ENCODE measurements around the gene ARFGAP1.
"Not testable (repeated sequence)": the region's sequence is repeated elsewhere in the genome, so short reads cannot be mapped to it uniquely, and the experiment has no call there.

ARFGAP1 gene

GRCh38 chr20:63330940-63331339 is 58.3 kb downstream of the ARFGAP1 start:
- DNase-seq (ENCODE audit: low read depth in 3 of 3, low spot score in 1 of 3) = no peak

DNA sequence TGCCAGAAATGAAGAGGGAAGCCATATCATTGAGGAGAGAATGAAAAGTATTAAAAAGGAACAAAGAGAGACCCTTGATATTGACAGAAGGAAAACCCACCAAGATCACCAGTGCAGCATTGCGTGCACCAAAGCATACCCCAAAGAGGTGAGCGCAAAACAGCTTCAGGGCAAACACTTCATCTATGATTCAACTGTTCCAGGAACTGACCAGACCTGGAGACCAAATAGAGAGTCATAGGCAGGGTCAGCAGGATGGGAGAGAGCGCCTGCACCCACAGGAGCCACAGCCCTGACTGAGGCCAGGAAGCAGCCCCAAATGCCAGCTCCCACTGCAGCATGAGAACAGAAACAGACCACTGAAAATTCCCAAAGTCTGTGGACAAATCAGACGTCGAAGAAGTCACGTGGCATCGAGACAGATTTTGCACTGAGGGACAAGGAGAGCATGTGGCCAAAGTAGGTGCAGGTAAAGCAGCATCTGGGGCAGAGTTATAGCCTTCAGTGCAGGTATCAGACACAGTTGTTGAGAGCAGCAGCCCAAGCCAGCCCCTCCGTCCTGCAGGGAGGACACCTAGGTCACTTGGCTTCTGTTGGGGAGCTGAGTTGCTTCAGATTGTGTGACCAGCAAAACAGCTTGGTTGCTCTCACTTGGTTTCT is 59.3 kb downstream of the ARFGAP1 start:
- DNase-seq (ENCODE audit: low read depth in 3 of 3, low spot score in 1 of 3) = no peak

DNA sequence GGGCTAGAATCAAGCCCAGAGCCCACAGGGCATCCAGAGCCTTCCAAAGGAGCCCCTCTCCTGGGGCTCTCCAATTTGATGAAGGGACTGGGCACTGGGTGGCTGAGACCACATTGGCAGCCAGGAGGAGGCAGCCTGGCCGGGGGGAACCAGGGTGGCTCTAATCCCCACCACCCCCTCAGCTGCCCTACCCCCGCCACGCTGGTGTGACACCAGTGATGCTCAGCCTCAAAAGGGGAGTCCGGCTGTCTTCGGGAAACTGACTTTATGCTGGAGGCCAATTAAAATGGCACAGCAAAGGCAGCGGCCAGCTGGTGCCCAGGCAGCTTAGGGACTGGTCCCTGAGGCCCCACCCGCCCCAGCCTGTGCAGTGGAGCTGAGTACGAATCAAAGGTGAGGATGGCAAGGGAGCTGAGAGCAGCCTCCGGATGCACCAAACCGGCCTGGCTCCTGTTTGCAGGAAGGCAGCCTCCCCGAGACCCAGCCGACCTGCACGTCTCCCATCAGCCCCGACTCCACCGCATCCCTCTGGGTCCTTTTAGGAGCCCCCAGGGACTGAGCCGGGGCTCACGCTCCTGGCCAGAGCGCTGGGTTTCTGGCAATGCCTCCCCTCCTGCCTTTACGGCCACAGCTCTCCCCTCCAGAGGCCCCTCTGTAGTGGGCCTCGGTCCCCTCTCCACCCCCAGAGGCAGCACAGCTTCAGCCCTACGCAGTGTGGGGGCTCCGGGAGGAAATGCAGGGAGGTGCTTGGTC is 60.1 kb downstream of the ARFGAP1 start:
- no peak for DNase-seq (ENCODE audit: low read depth in 3 of 3, low spot score in 1 of 3)

- no peak for DNase-seq (ENCODE audit: low read depth in 3 of 3, low spot score in 1 of 3)
Observed at GRCh38 chr20:63333241-63333836, 60.7 kb downstream of the ARFGAP1 start.

GRCh38 chr20:63334356-63334755 is 61.7 kb downstream of the ARFGAP1 start:
- DNase-seq (ENCODE audit: low read depth in 3 of 3, low spot score in 1 of 3) = no peak

DNA sequence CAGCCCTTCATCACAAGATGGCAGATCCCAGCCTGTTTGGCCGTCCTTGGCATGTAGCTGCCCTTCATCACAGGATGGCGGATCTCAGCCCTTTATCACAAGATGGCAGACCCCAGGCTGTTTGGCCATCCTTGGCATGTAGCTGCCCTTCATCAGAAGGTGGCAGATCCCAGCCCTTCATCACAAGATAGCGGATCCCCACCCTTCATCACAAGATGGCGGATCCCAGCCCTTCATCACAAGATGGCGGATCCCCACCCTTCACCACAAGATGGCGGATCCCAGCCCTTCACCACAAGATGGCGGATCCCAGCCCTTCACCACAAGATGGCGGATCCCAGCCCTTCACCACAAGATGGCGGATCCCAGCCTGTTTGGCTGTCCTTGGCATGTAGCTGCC is 62.4 kb downstream of the ARFGAP1 start:
- not testable (repeated sequence) for DNase-seq (ENCODE audit: low read depth in 3 of 3, low spot score in 1 of 3)

GRCh38 chr20:63335711-63336110 is 63.1 kb downstream of the ARFGAP1 start:
- no peak for DNase-seq (ENCODE audit: low read depth in 3 of 3, low spot score in 1 of 3)

DNA sequence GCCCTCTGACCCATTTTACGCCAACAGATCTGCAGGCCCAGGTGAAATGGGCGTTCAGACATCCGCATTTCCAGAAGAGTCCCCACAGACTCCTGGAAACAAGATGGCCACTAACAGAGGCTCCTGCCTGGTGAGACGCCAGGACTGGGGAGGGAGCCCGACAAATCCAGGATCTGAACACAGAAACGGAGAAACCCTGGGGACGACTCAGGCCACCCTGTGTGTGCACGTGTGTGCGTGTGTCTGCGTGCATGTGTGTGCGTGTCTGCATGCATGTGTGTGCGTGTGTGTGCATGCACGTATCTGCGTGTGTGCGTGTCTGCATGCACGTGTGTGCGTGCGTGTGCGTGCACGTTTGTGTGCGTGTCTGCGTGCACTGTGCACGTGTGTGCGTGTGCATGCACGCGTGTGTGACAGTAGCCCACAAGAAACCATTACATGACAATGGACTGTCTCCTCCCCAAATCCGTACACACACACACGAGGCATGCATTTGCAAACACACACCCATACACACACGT is 63.7 kb downstream of the ARFGAP1 start:
- DNase-seq (ENCODE audit: low read depth in 3 of 3, low spot score in 1 of 3) = no peak

GRCh38 chr20:63337786-63338420 is 65.3 kb downstream of the ARFGAP1 start:
- DNase-seq (ENCODE audit: low read depth in 3 of 3, low spot score in 1 of 3) = no peak

All from stimulated activated CD4-positive, alpha-beta T cell treated with anti-CD3 and anti-CD28 coated beads, TNF-alpha, amount 100 ng/mL, for 1 hour (primary cell).